HEK293T (cell line): Measurements from ENCODE around the gene GRM4.

ENCODE experiments used
- BHLHE40 ChIP-seq: fragments of 450-650 bp; IDR thresholded peaks from 2 replicates; pipeline ENCODE4 v1.6.1; 2016; ENCODE audit warnings: mild to moderate bottlenecking, moderate library complexity, borderline replicate concordance
- FOXM1 ChIP-seq: fragments of 450-650 bp; IDR thresholded peaks from 2 replicates; pipeline ENCODE4 v1.6.1; 2017; ENCODE audit warnings: mild to moderate bottlenecking, borderline replicate concordance
- PKNOX1 ChIP-seq: fragments of 450-650 bp; IDR thresholded peaks from 2 replicates; pipeline ENCODE4 v1.6.1; 2016
- SP1 ChIP-seq: fragments of 450-650 bp; IDR thresholded peaks from 2 replicates; pipeline ENCODE4 v1.6.1; 2017
- SUZ12 ChIP-seq: fragments of 450-650 bp; IDR thresholded peaks from 2 replicates; pipeline ENCODE4 v1.6.1; 2016; ENCODE audit warnings: mild to moderate bottlenecking

DNA sequence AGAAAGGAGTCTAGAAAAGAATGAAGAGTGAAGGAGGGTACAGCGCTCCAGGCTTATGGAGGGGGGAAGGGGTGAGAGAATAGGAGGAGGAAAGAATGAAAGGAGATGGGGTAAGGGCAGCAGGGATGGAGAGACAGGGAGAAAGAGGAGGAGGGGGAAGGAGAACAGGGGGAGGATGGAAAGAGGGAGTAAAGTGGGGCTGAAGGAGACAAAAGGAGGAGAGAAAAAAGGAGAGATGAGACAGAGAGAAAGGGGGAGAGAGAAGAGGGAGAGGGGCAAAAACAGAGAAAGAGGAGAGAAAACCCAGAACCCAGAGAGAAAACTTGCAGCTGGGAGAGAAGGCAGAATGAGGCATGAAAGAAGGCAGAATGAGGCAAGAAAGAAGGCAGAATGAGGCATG is 110.7 kb downstream of the GRM4 start:
- TF ChIP-seq FOXM1 (no peak), SUZ12 (no peak), SP1 (no peak), PKNOX1 (no peak), BHLHE40 (no peak)
